SK-N-SH treated with all-trans-retinoic acid at 6 μM for 48 hours (cell line): ENCODE measurements around the gene POLK.

Experiments
- ARNTL ChIP-seq: fragments of 450-650 bp; formaldehyde crosslinking; IDR thresholded peaks from 2 replicates; pipeline ENCODE4 v1.5.0; 2020; ENCODE audit warnings: low read depth, mild to moderate bottlenecking, moderate library complexity, borderline replicate concordance
- BACH2 ChIP-seq: fragments of 250-450 bp; sonication (Bioruptor Pico); IDR thresholded peaks from 2 replicates; pipeline ENCODE4 v1.9.0; 2021; ENCODE audit warnings: mild to moderate bottlenecking, borderline replicate concordance
- CREB5 ChIP-seq: fragments of 250-450 bp; sonication (Bioruptor Pico); IDR thresholded peaks from 2 replicates; pipeline ENCODE4 v1.5.1; 2020; ENCODE audit warnings: low read depth, mild to moderate bottlenecking, moderate library complexity
- ESRRG ChIP-seq: fragments of 250-450 bp; sonication (Bioruptor Pico); IDR thresholded peaks from 2 replicates; pipeline ENCODE4 v1.6.1; 2021; ENCODE audit warnings: mild to moderate bottlenecking
- GLIS3 ChIP-seq: fragments of 250-450 bp; sonication (Bioruptor Pico); IDR thresholded peaks from 2 replicates; pipeline ENCODE4 v1.5.0; 2020; ENCODE audit warnings: mild to moderate bottlenecking, moderate library complexity
- PATZ1 ChIP-seq: fragments of 250-450 bp; sonication (Bioruptor Pico); IDR thresholded peaks from 2 replicates; pipeline ENCODE4 v1.8.0; 2020; ENCODE audit warnings: mild to moderate bottlenecking, moderate library complexity, borderline replicate concordance
- RARB ChIP-seq: fragments of 250-450 bp; sonication (Bioruptor Pico); IDR thresholded peaks from 2 replicates; pipeline ENCODE4 v1.8.0; 2021; ENCODE audit warnings: mild to moderate bottlenecking, moderate library complexity
- TCF4 ChIP-seq: fragments of 250-450 bp; sonication (Bioruptor Pico); IDR thresholded peaks from 2 replicates; pipeline ENCODE4 v1.8.0; 2021; ENCODE audit warnings: mild to moderate bottlenecking, moderate library complexity, borderline replicate concordance
- TSHZ2 ChIP-seq: fragments of 250-450 bp; sonication (Bioruptor Pico); IDR thresholded peaks from 2 replicates; pipeline ENCODE4 v1.5.0; 2020; ENCODE audit warnings: mild to moderate bottlenecking, moderate library complexity
- ZNF565 ChIP-seq: fragments of 450-650 bp; formaldehyde crosslinking; conservative IDR thresholded peaks from 2 replicates; pipeline ENCODE4 v1.5.0; 2020; ENCODE audit warnings: low read depth, mild to moderate bottlenecking, moderate library complexity

- TF ChIP-seq ESRRG (CRISPR knock-in tag) (no peak), RARB (CRISPR knock-in tag) (no peak), PATZ1 (no peak), TSHZ2 (no peak), ZNF565 (CRISPR knock-in tag) (no peak), BACH2 (CRISPR knock-in tag) (no peak), GLIS3 (CRISPR knock-in tag) (no peak), ARNTL (CRISPR knock-in tag) (no peak), CREB5 (no peak), TCF4 (CRISPR knock-in tag) (no peak)
These were observed 38.9 kb downstream of the POLK start for GRCh38 chr5:75550597-75550996.
